CD4-positive, alpha-beta T cell treated with Interleukin-6 for 4 hours (primary cell): Measurements from ENCODE around the gene SYAP1.
"Not testable (repeated sequence)": the region's sequence is repeated elsewhere in the genome, so short reads cannot be mapped to it uniquely, and the experiment has no call there.

Experiments
- DNase-seq: peaks from one replicate; pipeline ENCODE4 v3.0.0-alpha.2; 2020; ENCODE audit warnings: mixed read lengths

The SYAP1 gene

GRCh38 chrX:16725072-16725471, 5.7 kb downstream of the SYAP1 start:
- no peak for DNase-seq

- not testable (repeated sequence) for DNase-seq
Measured at GRCh38 chrX:16726347-16726988, 7.1 kb downstream of the SYAP1 start.

GRCh38 chrX:16727637-16728036, 8.2 kb downstream of the SYAP1 start:
- DNase-seq = no peak

GRCh38 chrX:16730450-16730849, 11.0 kb downstream of the SYAP1 start:
- no peak for DNase-seq

GRCh38 chrX:16733013-16733412, 13.6 kb downstream of the SYAP1 start:
- DNase-seq = no peak

- no peak for DNase-seq
Measured at GRCh38 chrX:16737024-16737423, 17.6 kb downstream of the SYAP1 start.

- DNase-seq = no peak
Measured at GRCh38 chrX:16739574-16739973, 20.2 kb downstream of the SYAP1 start.

GRCh38 chrX:16743604-16744325, 24.4 kb downstream of the SYAP1 start:
- DNase-seq = no peak

GRCh38 chrX:16745102-16745501, 25.7 kb downstream of the SYAP1 start:
- DNase-seq = no peak

GRCh38 chrX:16745659-16746058, 26.2 kb downstream of the SYAP1 start:
- no peak for DNase-seq

- no peak for DNase-seq
Measured at GRCh38 chrX:16748425-16748824, 29.0 kb downstream of the SYAP1 start.

GRCh38 chrX:16750136-16750535, 30.7 kb downstream of the SYAP1 start:
- DNase-seq = no peak

GRCh38 chrX:16754019-16754418, 34.6 kb downstream of the SYAP1 start:
- DNase-seq = no peak

- no peak for DNase-seq
Measured at GRCh38 chrX:16756724-16757123, 37.3 kb downstream of the SYAP1 start.

- not testable (repeated sequence) for DNase-seq
Measured at GRCh38 chrX:16761500-16761899, 42.1 kb downstream of the SYAP1 start.

- no peak for DNase-seq
Measured at GRCh38 chrX:16762579-16762978, 43.2 kb downstream of the SYAP1 start.

- DNase-seq = no peak
Measured at GRCh38 chrX:16765594-16765993, 46.2 kb downstream of the SYAP1 start.

GRCh38 chrX:16770970-16771482, 51.6 kb downstream of the SYAP1 start:
- DNase-seq = no peak

- no peak for DNase-seq
Measured at GRCh38 chrX:16771483-16772398, 52.3 kb downstream of the SYAP1 start.

- no peak for DNase-seq
Measured at GRCh38 chrX:16772460-16772859, 53.0 kb downstream of the SYAP1 start.

- DNase-seq = no peak
Measured at GRCh38 chrX:16774746-16775145, 55.3 kb downstream of the SYAP1 start.

GRCh38 chrX:16778545-16778944, 59.1 kb downstream of the SYAP1 start:
- no peak for DNase-seq

GRCh38 chrX:16778993-16779392, 59.6 kb downstream of the SYAP1 start:
- no peak for DNase-seq
